ENCODE data around the gene PPP3R1.
A peak's percentile ranks its signal among the peaks of the same experiment; 100 is the strongest.

The PPP3R1 gene

GRCh38 chr2:68214381-68214780 lies 38.0 kb downstream of the PPP3R1 start:
- H3K4me1 ChIP-seq, result peaks cover 15% of the 10 kb centered on the region
- H3K36me3 ChIP-seq (replicated peaks), result peaks cover 8% of the 10 kb centered on the region
- H3K4me3 ChIP-seq, result no peak overlapping the region
- no peak for DNase-seq (ENCODE audit: low spot score in 2 of 2)
- H3K27me3 ChIP-seq (ENCODE audit: low read depth), result no peaks in the 10 kb centered on the region
- in situ Hi-C loops (cut with MboI; ENCODE audit: low sequenced_read_pairs), result no loop called here
- no peaks in the 10 kb centered on the region for H3K9me3 ChIP-seq

- Histone ChIP-seq H3K4me1 (peaks cover 19% of the 10 kb centered on the region), H3K36me3 (replicated peaks) (peaks cover 8% of the 10 kb centered on the region), H3K27me3 (ENCODE audit: low read depth) (no peaks in the 10 kb centered on the region), H3K4me3 (no peak overlapping the region), H3K9me3 (no peaks in the 10 kb centered on the region)
- DNase-seq (ENCODE audit: low spot score in 2 of 2), result no peak
- in situ Hi-C loops (cut with MboI; ENCODE audit: low sequenced_read_pairs), result no loop called here
These were observed 45.5 kb downstream of the PPP3R1 start for GRCh38 chr2:68206793-68207192.

- H3K27me3 ChIP-seq (ENCODE audit: low read depth), result no peaks in the 10 kb centered on the region
- no peak for DNase-seq (ENCODE audit: low spot score in 2 of 2)
- H3K4me3 ChIP-seq, result no peak overlapping the region
- H3K4me1 ChIP-seq, result peaks cover 4% of the 10 kb centered on the region; the same call in 1 of the 2 replicates
- H3K9me3 ChIP-seq, result no peaks in the 10 kb centered on the region
- peaks cover 3% of the 10 kb centered on the region; the same call in 1 of the 2 replicates for H3K36me3 ChIP-seq (replicated peaks)
- in situ Hi-C loops (cut with MboI; ENCODE audit: low sequenced_read_pairs), result no loop called here
These were observed 48.7 kb downstream of the PPP3R1 start for GRCh38 chr2:68203587-68203986.

GRCh38 chr2:68200157-68200787 lies 52.1 kb downstream of the PPP3R1 start:
- no peak for DNase-seq (ENCODE audit: low spot score in 2 of 2)
- Histone ChIP-seq H3K36me3 (replicated peaks) (0 out of 2 replicates have a peak, but pooled peaks cover 3% of the 10 kb centered on the region), H3K27me3 (ENCODE audit: low read depth) (no peaks in the 10 kb centered on the region), H3K4me1 (peaks cover 11% of the 10 kb centered on the region; the same call in 1 of the 2 replicates), H3K4me3 (no peak overlapping the region), H3K9me3 (no peaks in the 10 kb centered on the region)
- in situ Hi-C loops (cut with MboI; ENCODE audit: low sequenced_read_pairs), result no loop called here

- no peaks in the 10 kb centered on the region for H3K27me3 ChIP-seq (ENCODE audit: low read depth)
- H3K4me3 ChIP-seq, result no peak overlapping the region
- peak; percentile 42 to 64 for DNase-seq (ENCODE audit: low spot score in 2 of 2)
- no peaks in the 10 kb centered on the region for H3K9me3 ChIP-seq
- in situ Hi-C loops (cut with MboI; ENCODE audit: low sequenced_read_pairs), result loop anchor here (25.0 kb wide), 1 partner anchor 91 kb away; no protein-coding TSS in a partner anchor
- H3K36me3 ChIP-seq (replicated peaks), result no peaks in the 10 kb centered on the region
- peaks cover 7% of the 10 kb centered on the region; the same call in 1 of the 2 replicates for H3K4me1 ChIP-seq
These were observed 56.1 kb downstream of the PPP3R1 start for GRCh38 chr2:68196120-68196716.

GRCh38 chr2:68195096-68195495 lies 57.2 kb downstream of the PPP3R1 start:
- in situ Hi-C loops (cut with MboI; ENCODE audit: low sequenced_read_pairs), result loop anchor here (25.0 kb wide), 1 partner anchor 92 kb away; no protein-coding TSS in a partner anchor
- Histone ChIP-seq H3K4me1 (peaks cover 7% of the 10 kb centered on the region; the same call in 1 of the 2 replicates), H3K9me3 (no peaks in the 10 kb centered on the region), H3K4me3 (no peak overlapping the region), H3K36me3 (replicated peaks) (no peaks in the 10 kb centered on the region), H3K27me3 (ENCODE audit: low read depth) (no peaks in the 10 kb centered on the region)
- DNase-seq (ENCODE audit: low spot score in 2 of 2), result no peak

DNA sequence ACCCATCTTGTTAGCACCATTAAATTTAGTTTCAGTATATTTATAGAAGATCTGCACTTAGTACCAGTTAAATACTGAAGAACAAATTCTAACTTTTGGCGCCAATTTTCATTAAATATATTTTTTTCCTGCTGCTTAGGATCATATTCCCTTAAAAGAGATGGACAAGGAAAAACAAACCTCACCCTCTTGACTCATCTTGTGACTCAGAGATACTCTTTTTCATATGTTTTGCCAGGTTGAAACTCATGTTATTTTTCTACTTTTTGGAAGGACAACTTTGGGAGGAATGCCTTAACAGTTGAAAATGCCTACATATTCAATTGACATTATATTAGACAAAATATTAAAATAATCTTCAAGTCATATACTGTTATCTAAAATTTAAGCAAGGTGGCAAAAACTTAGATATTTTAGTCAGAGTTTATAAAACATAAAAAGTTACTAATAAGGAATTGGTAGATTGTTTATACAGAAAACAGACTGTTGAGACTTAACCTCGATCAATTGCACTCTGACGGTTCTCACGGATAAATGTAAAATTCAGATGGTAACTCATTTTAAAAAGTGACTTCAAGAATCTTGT lies 58.5 kb downstream of the PPP3R1 start:
- no peaks in the 10 kb centered on the region for H3K9me3 ChIP-seq
- no peak overlapping the region for H3K4me3 ChIP-seq
- peaks cover 7% of the 10 kb centered on the region; the same call in 1 of the 2 replicates for H3K4me1 ChIP-seq
- no peaks in the 10 kb centered on the region for H3K27me3 ChIP-seq (ENCODE audit: low read depth)
- in situ Hi-C loops (cut with MboI; ENCODE audit: low sequenced_read_pairs), result loop anchor here (25.0 kb wide), 1 partner anchor 93 kb away; no protein-coding TSS in a partner anchor
- no peaks in the 10 kb centered on the region for H3K36me3 ChIP-seq (replicated peaks)
- DNase-seq (ENCODE audit: low spot score in 2 of 2), result no peak

GRCh38 chr2:68193144-68193543 lies 59.2 kb downstream of the PPP3R1 start:
- peaks cover 7% of the 10 kb centered on the region; the same call in 1 of the 2 replicates for H3K4me1 ChIP-seq

GRCh38 chr2:68190991-68191731 lies 61.2 kb downstream of the PPP3R1 start:
- H3K36me3 ChIP-seq (replicated peaks), result no peaks in the 10 kb centered on the region; the same call in 1 of the 2 replicates
- no peak overlapping the region for H3K4me3 ChIP-seq
- H3K9me3 ChIP-seq, result no peaks in the 10 kb centered on the region
- DNase-seq (ENCODE audit: low spot score in 2 of 2), result no peak
- in situ Hi-C loops (cut with MboI; ENCODE audit: low sequenced_read_pairs), result loop anchor here (25.0 kb wide), 1 partner anchor 96 kb away; no protein-coding TSS in a partner anchor
- peaks cover 3% of the 10 kb centered on the region; the same call in 1 of the 2 replicates for H3K4me1 ChIP-seq
- H3K27me3 ChIP-seq (ENCODE audit: low read depth), result no peaks in the 10 kb centered on the region

More at GRCh38 chr2:68193144-68193543, 59.2 kb downstream of the PPP3R1 start:
- H3K36me3 ChIP-seq (replicated peaks), result no peaks in the 10 kb centered on the region
- no peak for DNase-seq (ENCODE audit: low spot score in 2 of 2)
- in situ Hi-C loops (cut with MboI; ENCODE audit: low sequenced_read_pairs), result loop anchor here (25.0 kb wide), 1 partner anchor 94 kb away; no protein-coding TSS in a partner anchor
- no peaks in the 10 kb centered on the region for H3K9me3 ChIP-seq
- H3K27me3 ChIP-seq (ENCODE audit: low read depth), result no peaks in the 10 kb centered on the region
- no peak overlapping the region for H3K4me3 ChIP-seq

GRCh38 chr2:68189991-68190784 lies 62.1 kb downstream of the PPP3R1 start:
- H3K36me3 ChIP-seq (replicated peaks), result no peaks in the 10 kb centered on the region; the same call in 1 of the 2 replicates
- DNase-seq (ENCODE audit: low spot score in 2 of 2), result no peak
- no peaks in the 10 kb centered on the region for H3K27me3 ChIP-seq (ENCODE audit: low read depth)
- H3K4me3 ChIP-seq, result no peak overlapping the region
- H3K4me1 ChIP-seq, result no peaks in the 10 kb centered on the region
- in situ Hi-C loops (cut with MboI; ENCODE audit: low sequenced_read_pairs), result loop anchor here (25.0 kb wide), 1 partner anchor 97 kb away; no protein-coding TSS in a partner anchor
- no peaks in the 10 kb centered on the region for H3K9me3 ChIP-seq

- Histone ChIP-seq H3K4me3 (no peak overlapping the region), H3K27me3 (ENCODE audit: low read depth) (no peaks in the 10 kb centered on the region), H3K4me1 (no peaks in the 10 kb centered on the region), H3K36me3 (replicated peaks) (no peaks in the 10 kb centered on the region; the same call in 1 of the 2 replicates), H3K9me3 (no peaks in the 10 kb centered on the region)
- in situ Hi-C loops (cut with MboI; ENCODE audit: low sequenced_read_pairs), result loop anchor here (25.0 kb wide), 1 partner anchor 98 kb away; no protein-coding TSS in a partner anchor
- DNase-seq (ENCODE audit: low spot score in 2 of 2), result no peak
These were observed 63.5 kb downstream of the PPP3R1 start for GRCh38 chr2:68188831-68189230.

DNA sequence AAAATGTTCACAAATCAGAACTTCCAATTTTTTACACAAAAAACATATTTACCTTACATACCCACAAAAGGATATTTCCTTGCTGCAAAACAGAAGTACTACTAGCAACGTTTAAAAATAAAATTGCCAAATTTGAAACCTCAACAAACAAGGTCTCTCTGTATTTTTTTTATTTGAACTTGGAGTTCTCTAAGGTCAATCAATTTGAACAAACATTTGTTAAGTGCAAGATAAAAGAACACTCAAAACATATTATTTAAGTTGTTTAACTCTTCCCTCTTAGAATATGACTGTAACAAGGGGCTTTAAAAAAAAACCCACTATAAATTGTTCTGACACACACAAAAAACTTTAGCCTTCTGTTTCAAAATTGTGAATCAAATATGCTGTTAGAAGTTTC lies 65.0 kb downstream of the PPP3R1 start:
- Histone ChIP-seq H3K4me3 (no peak overlapping the region), H3K9me3 (no peaks in the 10 kb centered on the region), H3K4me1 (no peaks in the 10 kb centered on the region), H3K36me3 (replicated peaks) (no peaks in the 10 kb centered on the region; the same call in 1 of the 2 replicates), H3K27me3 (ENCODE audit: low read depth) (no peaks in the 10 kb centered on the region)
- in situ Hi-C loops (cut with MboI; ENCODE audit: low sequenced_read_pairs), result loop anchor here (25.0 kb wide), 1 partner anchor 100 kb away; no protein-coding TSS in a partner anchor
- no peak for DNase-seq (ENCODE audit: low spot score in 2 of 2)
